SK-N-SH treated with all-trans-retinoic acid at 6 μM for 48 hours (cell line): Measurements from ENCODE around the gene FARSB.

Source experiments
- ATAC-seq: fragments of 200-7000 bp; cut with Tn5 transposase; 3 replicates; pipeline ENCODE4 v1.9.1; 2020; ENCODE audit warnings: mild to moderate bottlenecking, moderate library complexity
- ARNTL ChIP-seq: fragments of 450-650 bp; formaldehyde crosslinking; IDR thresholded peaks from 2 replicates; pipeline ENCODE4 v1.5.0; 2020; ENCODE audit warnings: low read depth, mild to moderate bottlenecking, moderate library complexity, borderline replicate concordance
- ESRRG ChIP-seq: fragments of 250-450 bp; sonication (Bioruptor Pico); IDR thresholded peaks from 2 replicates; pipeline ENCODE4 v1.6.1; 2021; ENCODE audit warnings: mild to moderate bottlenecking
- GLIS3 ChIP-seq: fragments of 250-450 bp; sonication (Bioruptor Pico); IDR thresholded peaks from 2 replicates; pipeline ENCODE4 v1.5.0; 2020; ENCODE audit warnings: mild to moderate bottlenecking, moderate library complexity
- ISL1 ChIP-seq: fragments of 250-450 bp; sonication (Bioruptor Pico); IDR thresholded peaks from 2 replicates; pipeline ENCODE4 v2.1.2; 2022; ENCODE audit warnings: mild to moderate bottlenecking, moderate library complexity
- POU6F1 ChIP-seq: fragments of 250-450 bp; sonication (Bioruptor Pico); IDR thresholded peaks from 2 replicates; pipeline ENCODE4 v1.8.0; 2021; ENCODE audit warnings: low read depth, mild to moderate bottlenecking, moderate library complexity, borderline replicate concordance
- SNAI2 ChIP-seq: fragments of 250-450 bp; sonication (Bioruptor Pico); IDR thresholded peaks from 2 replicates; pipeline ENCODE4 v1.5.0; 2020; ENCODE audit warnings: mild to moderate bottlenecking, moderate library complexity
- TCF4 ChIP-seq: fragments of 250-450 bp; sonication (Bioruptor Pico); IDR thresholded peaks from 2 replicates; pipeline ENCODE4 v1.8.0; 2021; ENCODE audit warnings: mild to moderate bottlenecking, moderate library complexity, borderline replicate concordance
- TSHZ2 ChIP-seq: fragments of 250-450 bp; sonication (Bioruptor Pico); IDR thresholded peaks from 2 replicates; pipeline ENCODE4 v1.5.0; 2020; ENCODE audit warnings: mild to moderate bottlenecking, moderate library complexity
- ZNF565 ChIP-seq: fragments of 450-650 bp; formaldehyde crosslinking; conservative IDR thresholded peaks from 2 replicates; pipeline ENCODE4 v1.5.0; 2020; ENCODE audit warnings: low read depth, mild to moderate bottlenecking, moderate library complexity
- ZNF70 ChIP-seq: fragments of 450-650 bp; formaldehyde crosslinking; IDR thresholded peaks from 2 replicates; pipeline ENCODE4 v1.5.0; 2020; ENCODE audit warnings: mild to moderate bottlenecking, moderate library complexity
- ZNF8 ChIP-seq: fragments of 450-650 bp; formaldehyde crosslinking; IDR thresholded peaks from 2 replicates; pipeline ENCODE4 v1.5.0; 2020; ENCODE audit warnings: mild to moderate bottlenecking, moderate library complexity
- TF ChIP-seq, protein P1 (sequence below): fragments of 250-450 bp; sonication (Bioruptor Pico); IDR thresholded peaks from 2 replicates; pipeline ENCODE4 v1.8.0; 2020; ENCODE audit warnings: mild to moderate bottlenecking, moderate library complexity, borderline replicate concordance
- TF ChIP-seq, protein P2 (sequence below): fragments of 250-450 bp; sonication (Bioruptor Pico); IDR thresholded peaks from 2 replicates; pipeline ENCODE4 v1.5.1; 2021; ENCODE audit warnings: mild to moderate bottlenecking, moderate library complexity

Gene FARSB

GRCh38 chr2:222651718-222652418 lies 4.0 kb downstream of the FARSB start:
- TF ChIP-seq ZNF565 (CRISPR knock-in tag) (no peak), ZNF70 (CRISPR knock-in tag) (no peak), GLIS3 (no peak), TSHZ2 (CRISPR knock-in tag) (no peak), ISL1 (no peak), ARNTL (CRISPR knock-in tag) (no peak), TCF4 (no peak)
- no peak for ATAC-seq

DNA sequence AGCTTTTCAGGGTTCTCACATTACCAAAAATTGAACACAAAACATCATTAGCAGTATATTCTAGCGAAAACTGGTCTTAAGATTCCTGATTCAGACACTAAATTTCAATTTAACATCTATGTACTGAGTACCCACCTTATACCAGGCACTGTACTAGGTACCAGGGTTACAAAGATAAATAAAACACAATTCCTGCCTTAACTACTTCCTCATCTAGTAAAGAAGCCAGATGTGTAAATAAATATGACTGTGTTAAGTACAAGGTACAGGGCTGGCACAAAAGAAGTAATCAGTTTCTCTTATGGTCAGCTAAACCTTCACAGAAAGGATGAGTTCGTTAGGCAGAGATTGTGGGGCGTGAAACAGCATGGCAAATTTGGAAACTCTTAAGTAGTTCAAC lies 6.1 kb downstream of the FARSB start:
- ATAC-seq = no peak
- TF ChIP-seq SNAI2 (no peak), ZNF70 (CRISPR knock-in tag) (no peak), POU6F1 (CRISPR knock-in tag) (no peak)

DNA sequence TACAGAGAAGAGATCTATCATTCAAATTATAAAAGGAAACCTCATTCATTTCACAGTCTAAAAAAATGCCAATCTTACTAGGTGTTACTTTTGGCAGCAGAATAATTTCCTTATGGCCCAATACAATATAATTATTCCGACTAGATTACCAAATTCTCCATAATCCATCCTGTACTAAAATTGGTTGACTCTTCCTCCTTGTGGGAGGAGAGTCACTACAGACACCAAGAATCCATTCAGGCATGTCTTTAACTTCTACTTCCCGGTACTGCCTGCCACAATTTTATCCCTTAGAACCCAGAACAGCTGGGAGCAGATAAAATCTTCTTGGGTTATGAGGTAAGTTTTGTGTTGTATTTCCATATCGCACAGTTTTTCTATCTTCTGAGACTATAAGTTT lies 9.9 kb downstream of the FARSB start:
- ATAC-seq = no peak
- TF ChIP-seq ZNF8 (CRISPR knock-in tag) (no peak), SNAI2 (no peak)
- TF ChIP-seq, all 23 proteins: peak for 0

DNA sequence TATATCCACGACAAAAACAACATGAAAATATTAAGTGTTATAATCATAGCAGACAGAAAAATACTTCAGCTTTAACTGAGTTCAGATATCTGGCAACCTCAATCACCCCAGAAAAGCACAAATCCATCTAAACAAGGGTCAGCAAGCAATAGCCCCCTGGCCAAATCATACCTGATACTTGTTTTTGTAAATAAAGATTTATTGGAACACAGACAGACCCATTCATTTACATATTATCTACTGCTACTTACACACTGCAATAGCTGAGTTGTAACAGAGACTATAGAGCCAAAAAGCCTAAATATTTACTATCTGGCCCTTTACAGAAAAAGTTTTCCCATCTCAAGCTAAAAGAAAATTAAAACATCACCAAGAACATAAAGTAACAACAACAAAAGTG lies 12.8 kb downstream of the FARSB start:
- no peak for ATAC-seq
- no peak for TF ChIP-seq ESRRG

- no peak for ATAC-seq
- no peak for TF ChIP-seq ARNTL (CRISPR knock-in tag)
- no peak for TF ChIP-seq TCF4
- TF ChIP-seq, protein P1, sequence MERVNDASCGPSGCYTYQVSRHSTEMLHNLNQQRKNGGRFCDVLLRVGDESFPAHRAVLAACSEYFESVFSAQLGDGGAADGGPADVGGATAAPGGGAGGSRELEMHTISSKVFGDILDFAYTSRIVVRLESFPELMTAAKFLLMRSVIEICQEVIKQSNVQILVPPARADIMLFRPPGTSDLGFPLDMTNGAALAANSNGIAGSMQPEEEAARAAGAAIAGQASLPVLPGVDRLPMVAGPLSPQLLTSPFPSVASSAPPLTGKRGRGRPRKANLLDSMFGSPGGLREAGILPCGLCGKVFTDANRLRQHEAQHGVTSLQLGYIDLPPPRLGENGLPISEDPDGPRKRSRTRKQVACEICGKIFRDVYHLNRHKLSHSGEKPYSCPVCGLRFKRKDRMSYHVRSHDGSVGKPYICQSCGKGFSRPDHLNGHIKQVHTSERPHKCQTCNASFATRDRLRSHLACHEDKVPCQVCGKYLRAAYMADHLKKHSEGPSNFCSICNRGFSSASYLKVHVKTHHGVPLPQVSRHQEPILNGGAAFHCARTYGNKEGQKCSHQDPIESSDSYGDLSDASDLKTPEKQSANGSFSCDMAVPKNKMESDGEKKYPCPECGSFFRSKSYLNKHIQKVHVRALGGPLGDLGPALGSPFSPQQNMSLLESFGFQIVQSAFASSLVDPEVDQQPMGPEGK (CRISPR knock-in tag) = no peak
- TF ChIP-seq, protein P2, sequence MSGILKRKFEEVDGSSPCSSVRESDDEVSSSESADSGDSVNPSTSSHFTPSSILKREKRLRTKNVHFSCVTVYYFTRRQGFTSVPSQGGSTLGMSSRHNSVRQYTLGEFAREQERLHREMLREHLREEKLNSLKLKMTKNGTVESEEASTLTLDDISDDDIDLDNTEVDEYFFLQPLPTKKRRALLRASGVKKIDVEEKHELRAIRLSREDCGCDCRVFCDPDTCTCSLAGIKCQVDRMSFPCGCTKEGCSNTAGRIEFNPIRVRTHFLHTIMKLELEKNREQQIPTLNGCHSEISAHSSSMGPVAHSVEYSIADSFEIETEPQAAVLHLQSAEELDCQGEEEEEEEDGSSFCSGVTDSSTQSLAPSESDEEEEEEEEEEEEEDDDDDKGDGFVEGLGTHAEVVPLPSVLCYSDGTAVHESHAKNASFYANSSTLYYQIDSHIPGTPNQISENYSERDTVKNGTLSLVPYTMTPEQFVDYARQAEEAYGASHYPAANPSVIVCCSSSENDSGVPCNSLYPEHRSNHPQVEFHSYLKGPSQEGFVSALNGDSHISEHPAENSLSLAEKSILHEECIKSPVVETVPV (CRISPR knock-in tag) = no peak
- no peak for TF ChIP-seq TSHZ2 (CRISPR knock-in tag)
- no peak for TF ChIP-seq ZNF565 (CRISPR knock-in tag)
These were observed 14.6 kb downstream of the FARSB start for GRCh38 chr2:222641336-222641735.
